ENCODE data around the gene KEL.

The KEL gene

GRCh38 chr7:142894112-142894984, 67.8 kb downstream of the KEL start:
- DNase-seq (ENCODE audit: low spot score), result no peak
- TF ChIP-seq CTCF (IDR thresholded peaks at IDR 0.05; ENCODE audit: extremely low read depth, insufficient read depth, missing control alignments), result no peak
- in situ Hi-C loops (cut with MboI; ENCODE audit: low pct_unique_long_range_greater_than_20kb, low sequenced_read_pairs, unreplicated experiment), result no loop called here

GRCh38 chr7:142892951-142893350, 69.2 kb downstream of the KEL start:
- in situ Hi-C loops (cut with MboI; ENCODE audit: low pct_unique_long_range_greater_than_20kb, low sequenced_read_pairs, unreplicated experiment), result no loop called here
- no peak for DNase-seq (ENCODE audit: low spot score)
- no peak for TF ChIP-seq CTCF (IDR thresholded peaks at IDR 0.05; ENCODE audit: extremely low read depth, insufficient read depth, missing control alignments)

- no peak for DNase-seq (ENCODE audit: low spot score)
- TF ChIP-seq CTCF (IDR thresholded peaks at IDR 0.05; ENCODE audit: extremely low read depth, insufficient read depth, missing control alignments), result no peak
- in situ Hi-C loops (cut with MboI; ENCODE audit: low pct_unique_long_range_greater_than_20kb, low sequenced_read_pairs, unreplicated experiment), result no loop called here
Observed at GRCh38 chr7:142891490-142892082, 70.6 kb downstream of the KEL start.

Measured in GM13977 (cell line).